GM12878 (cell line): ENCODE measurements around the gene NTN1. TPM values are rescaled to one million over a fixed set of nuclear protein-coding genes. Genes with fewer than 3 reads are reported as not detected.

ENCODE experiments used
- ATAC-seq: fragments of 200-7000 bp; cut with Tn5 transposase; 3 replicates; pipeline ENCODE4 v1.9.1; 2020; ENCODE audit warnings: mild to moderate bottlenecking, moderate library complexity
- BruUV-seq: library from RNA; stranded (reverse); fragments of 400-500 nt; replicated peaks from 2 replicates; lab custom pipeline; 2021; lab: Mats Ljungman, UMichigan
- CTCF ChIA-PET: fragments of 300-600 bp; sonication (Branson Sonifier 250); formaldehyde crosslinking; extraction: SDS; loops from one replicate; lab custom pipeline; 2021; ENCODE audit warnings: inconsistent platforms; lab: Yijun Ruan, JAX
- POLR2A ChIA-PET: fragments of 350-600 bp; formaldehyde crosslinking; extraction: SDS; loops from one replicate; lab custom pipeline; 2021; ENCODE audit warnings: inconsistent platforms; lab: Charles Lee
- RAD21 ChIA-PET: fragments of 300-600 bp; sonication (Branson Sonifier 250); formaldehyde crosslinking; loops from one replicate; lab custom pipeline; 2023; ENCODE audit warnings: antibody characterized with exemption; ENCODE audit not compliant: unreplicated experiment; lab: Charles Lee
- SMC1A ChIA-PET: fragments of 300-600 bp; sonication (Branson Sonifier 250); formaldehyde crosslinking; loops from one replicate; lab custom pipeline; 2023; ENCODE audit not compliant: unreplicated experiment, uncharacterized antibody; lab: Charles Lee
- DNase-seq: peaks from one replicate; pipeline ENCODE4 v3.0.0-alpha.2; 2011; ENCODE audit warnings: low read depth, low spot score
- FAIRE-seq: peaks from 3 replicates; lab custom pipeline; 2011; peaks lifted over from hg19 to GRCh38; lab: Jason Lieb, UNC
- H2AFZ ChIP-seq: 2 replicates; pipeline ENCODE4 v1.6.0; 2011; ENCODE audit warnings: low read depth, low read length, control low read depth; ENCODE audit not compliant: control insufficient read depth
- H3K27ac ChIP-seq: 2 replicates; pipeline ENCODE4 v1.5.1; 2011; ENCODE audit warnings: control low read depth; ENCODE audit not compliant: control insufficient read depth, insufficient read depth
- H3K27me3 ChIP-seq, 2 experiments: replicated peaks in 1 of 2; 2 replicates each; pipeline versions ENCODE4 v1.6.0 to v1.6.1; 2011; ENCODE audit warnings: low read length in 1 of 2; ENCODE audit not compliant: control insufficient read depth in 2 of 2, insufficient read depth in 2 of 2
- H3K36me3 ChIP-seq, 2 experiments: 2 replicates each; pipeline ENCODE4 v1.5.1; 2011; ENCODE audit warnings: low read length in 1 of 2; ENCODE audit not compliant: control insufficient read depth in 2 of 2, insufficient read depth in 2 of 2
- H3K4me1 ChIP-seq: 2 replicates; pipeline ENCODE4 v1.6.1; 2011; ENCODE audit warnings: mild to moderate bottlenecking, low read length, moderate library complexity, mixed read lengths; ENCODE audit not compliant: control insufficient read depth, insufficient read depth
- H3K4me2 ChIP-seq: 2 replicates; pipeline ENCODE4 v1.6.0; 2011; ENCODE audit warnings: control low read depth; ENCODE audit not compliant: control insufficient read depth, insufficient read depth
- H3K4me3 ChIP-seq: fragments of 200-600 bp; sonication (generic); 2 replicates; pipeline ENCODE4 v1.5.1; 2016
- H3K79me2 ChIP-seq: 2 replicates; pipeline ENCODE4 v1.6.0; 2011; ENCODE audit warnings: low read length; ENCODE audit not compliant: control insufficient read depth, insufficient read depth
- H3K9ac ChIP-seq: 2 replicates; pipeline ENCODE4 v1.8.0; 2011; ENCODE audit warnings: low read length, control low read depth, mixed read lengths; ENCODE audit not compliant: control insufficient read depth, insufficient read depth
- H3K9me3 ChIP-seq: replicated peaks from 3 replicates; pipeline ENCODE4 v1.5.1; 2011; ENCODE audit warnings: mild to moderate bottlenecking, low read length; ENCODE audit not compliant: control insufficient read depth, insufficient read depth
- H4K20me1 ChIP-seq: 2 replicates; pipeline ENCODE4 v1.6.0; 2011; ENCODE audit not compliant: control insufficient read depth, insufficient read depth
- CEBPZ ChIP-seq: fragments of 150-350 bp; IDR thresholded peaks from 2 replicates; pipeline ENCODE4 v1.6.1; 2016; ENCODE audit warnings: low read depth, low read length
- EED ChIP-seq: sonication (generic); IDR thresholded peaks from 2 replicates; pipeline ENCODE4 v1.6.1; 2016; ENCODE audit warnings: antibody characterized with exemption, low read depth
- ZNF592 ChIP-seq: fragments of 450-650 bp; IDR thresholded peaks from 2 replicates; pipeline ENCODE4 v1.6.1; 2017; ENCODE audit warnings: mild to moderate bottlenecking, moderate library complexity
- WGBS: methylation state at CpG from one replicate; pipeline ENCODE4 v1.1.6; 2016; ENCODE audit warnings: low lambda C conversion rate; ENCODE audit not compliant: insufficient replicate concordance, insufficient coverage; ENCODE audit errors: missing lambda C conversion rate; 5-methylcytosine and 5-hydroxymethylcytosine counted together
- in situ Hi-C: fragments of 300-500 bp; cut with MboI; formaldehyde crosslinking; loops from 9 replicates; pipeline ENCODE4 v1.14.3; 2018; ENCODE audit warnings: mixed read lengths
- intact Hi-C: fragments of 100-400 bp; cut with micrococcal nuclease; formaldehyde crosslinking; loops from one replicate; pipeline ENCODE4 v1.14.2; 2022; ENCODE audit not compliant: unreplicated experiment
- polyA plus RNA-seq, 11 experiments: library from polyadenylated mRNA; depleted of rRNA in 4 of 11; unstranded in 6 of 11; stranded (reverse) in 5 of 11; fragments of >200 nt; fragmentation: Nextera tagmentation in 4 of 11; fragmentation: Illumina TruSeq in 1 of 11; extraction: Ambion mirVana in 4 of 11; extraction: Trizol in 1 of 11; gene quantifications; 1 replicate in 1 of 11; 2 replicates in 10 of 11; pipeline versions ENCODE4 v1.2.1 to v1.2.3, GENCODE V29; 2011 to 2016; ENCODE audit warnings: inconsistent platforms in 2 of 11, missing spikeins in 2 of 11, low read depth in 1 of 11
- total RNA-seq, 4 experiments: library from RNA; depleted of rRNA in 3 of 4; stranded (reverse); fragments of >200 nt in 3 of 4; fragmentation: Illumina TruSeq in 1 of 4; extraction: Trizol in 1 of 4; gene quantifications; 2 replicates each; pipeline versions ENCODE4 v1.2.1 to v1.2.3, GENCODE V29; 2013 to 2021

Gene NTN1
- total and polyA plus RNA-seq, 10 of the 15 experiments (the other 5 are each of a cell fraction or from before 2014, with no cell fraction given), result 0.02 to 0.89 (median 0.35) TPM

- Histone ChIP-seq H3K4me3 (no peak overlapping the region), H3K9me3 (peaks cover 2% of the 10 kb centered on the region; the same call in 2 of the 3 replicates), H3K4me2 (no peak overlapping the region), H3K27me3 (no peaks in the 10 kb centered on the region), H3K27ac (no peak overlapping the region), H3K4me1 (no peaks in the 10 kb centered on the region), H3K36me3 (no peaks in the 10 kb centered on the region), H3K79me2 (no peaks in the 10 kb centered on the region), H3K9ac (no peak overlapping the region), H2AFZ (no peak overlapping the region), H4K20me1 (no peaks in the 10 kb centered on the region)
- DNase-seq (no peak), ATAC-seq (no peak), FAIRE-seq (no peak)
- intact Hi-C loops (no loop called here), in situ Hi-C loops (no loop called here)
- POLR2A ChIA-PET, result no interaction called here
- no TSS peak for BruUV-seq
- CTCF ChIA-PET, result no interaction called here
- TF ChIP-seq EED, result no peak
- TF ChIP-seq CEBPZ, result no peak
- no peak for TF ChIP-seq ZNF592
- RAD21 ChIA-PET, result no interaction called here
- 56% methylated on average over 17 of the region's 18 CpGs for WGBS
- SMC1A ChIA-PET, result no interaction called here
These were observed 83.2 kb downstream of the NTN1 start for GRCh38 chr17:9104370-9105041.
